ENCODE data around the gene TRMT10C.
"Not testable (repeated sequence)": the region's sequence is repeated elsewhere in the genome, so short reads cannot be mapped to it uniquely, and the experiment has no call there.

DNA sequence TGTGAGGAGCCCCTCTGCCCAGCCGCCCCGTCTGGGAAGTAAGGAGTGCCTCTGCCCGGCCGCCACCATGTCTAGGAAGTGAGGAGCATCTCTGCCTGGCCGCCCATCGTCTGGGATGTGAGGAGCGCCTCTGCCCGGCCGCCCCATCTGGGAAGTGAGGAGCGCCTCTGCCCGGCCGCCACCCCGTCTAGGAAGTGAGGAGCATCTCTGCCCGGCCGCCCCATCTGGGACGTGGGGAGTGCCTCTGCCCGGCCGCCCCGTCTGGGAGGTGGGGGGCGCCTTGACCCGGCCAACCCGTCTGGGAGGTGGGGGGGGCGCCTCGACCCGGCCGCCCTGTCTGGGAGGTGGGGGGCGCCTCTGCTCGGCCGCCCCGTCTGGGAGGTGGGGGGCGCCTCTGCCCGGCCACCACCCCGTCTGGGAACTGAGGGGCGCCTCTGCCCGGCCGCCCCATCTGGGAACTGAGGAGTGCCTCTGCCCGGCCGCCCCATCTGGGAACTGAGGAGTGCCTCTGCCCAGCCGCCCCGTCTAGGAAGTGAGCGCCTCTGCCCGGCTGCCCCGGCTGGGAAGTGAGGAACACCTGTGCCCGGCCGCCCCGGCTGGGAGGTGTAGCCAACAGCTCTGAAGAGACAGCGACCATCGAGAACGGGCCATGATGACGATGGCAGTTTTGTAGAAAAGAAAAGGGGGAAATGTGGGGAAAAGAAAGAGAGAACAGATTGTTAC is 10.1 kb upstream of the TRMT10C start:
- TF ChIP-seq, protein P1, sequence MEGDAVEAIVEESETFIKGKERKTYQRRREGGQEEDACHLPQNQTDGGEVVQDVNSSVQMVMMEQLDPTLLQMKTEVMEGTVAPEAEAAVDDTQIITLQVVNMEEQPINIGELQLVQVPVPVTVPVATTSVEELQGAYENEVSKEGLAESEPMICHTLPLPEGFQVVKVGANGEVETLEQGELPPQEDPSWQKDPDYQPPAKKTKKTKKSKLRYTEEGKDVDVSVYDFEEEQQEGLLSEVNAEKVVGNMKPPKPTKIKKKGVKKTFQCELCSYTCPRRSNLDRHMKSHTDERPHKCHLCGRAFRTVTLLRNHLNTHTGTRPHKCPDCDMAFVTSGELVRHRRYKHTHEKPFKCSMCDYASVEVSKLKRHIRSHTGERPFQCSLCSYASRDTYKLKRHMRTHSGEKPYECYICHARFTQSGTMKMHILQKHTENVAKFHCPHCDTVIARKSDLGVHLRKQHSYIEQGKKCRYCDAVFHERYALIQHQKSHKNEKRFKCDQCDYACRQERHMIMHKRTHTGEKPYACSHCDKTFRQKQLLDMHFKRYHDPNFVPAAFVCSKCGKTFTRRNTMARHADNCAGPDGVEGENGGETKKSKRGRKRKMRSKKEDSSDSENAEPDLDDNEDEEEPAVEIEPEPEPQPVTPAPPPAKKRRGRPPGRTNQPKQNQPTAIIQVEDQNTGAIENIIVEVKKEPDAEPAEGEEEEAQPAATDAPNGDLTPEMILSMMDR (IDR thresholded peaks at IDR 0.05): not testable (repeated sequence)
- not testable (repeated sequence) for TF ChIP-seq ZFX (IDR thresholded peaks at IDR 0.05; ENCODE audit: borderline replicate concordance)

Data from 22Rv1 (cell line).